Measurements from ENCODE around the gene TMX3.

The TMX3 gene

GRCh38 chr18:68705119-68705518, 9.8 kb downstream of the TMX3 start:
- DNase-seq: no peak

GRCh38 chr18:68703326-68703725, 11.6 kb downstream of the TMX3 start:
- DNase-seq: no peak

DNA sequence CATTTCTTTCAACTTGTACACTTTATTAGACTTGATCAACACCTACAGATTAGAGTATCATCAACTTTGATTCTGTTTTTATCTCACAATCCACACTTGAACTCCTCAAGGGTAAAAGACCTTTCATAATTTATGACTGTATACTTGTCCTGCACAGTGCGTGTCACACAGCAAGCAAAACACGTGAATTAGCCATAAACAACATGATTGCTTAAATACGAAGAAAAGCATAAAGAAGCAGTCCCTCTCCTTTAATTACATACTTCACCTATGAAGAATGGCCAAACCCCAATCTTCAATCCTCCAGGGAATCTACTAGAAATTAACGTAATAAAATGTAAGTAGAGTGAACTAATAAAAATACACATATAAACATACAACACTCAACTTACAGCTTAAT, 13.6 kb downstream of the TMX3 start:
- DNase-seq: no peak

GRCh38 chr18:68699043-68699442, 15.9 kb downstream of the TMX3 start:
- no peak for DNase-seq

GRCh38 chr18:68696937-68697336, 18.0 kb downstream of the TMX3 start:
- DNase-seq: no peak

GRCh38 chr18:68694316-68694715, 20.6 kb downstream of the TMX3 start:
- no peak for DNase-seq

DNA sequence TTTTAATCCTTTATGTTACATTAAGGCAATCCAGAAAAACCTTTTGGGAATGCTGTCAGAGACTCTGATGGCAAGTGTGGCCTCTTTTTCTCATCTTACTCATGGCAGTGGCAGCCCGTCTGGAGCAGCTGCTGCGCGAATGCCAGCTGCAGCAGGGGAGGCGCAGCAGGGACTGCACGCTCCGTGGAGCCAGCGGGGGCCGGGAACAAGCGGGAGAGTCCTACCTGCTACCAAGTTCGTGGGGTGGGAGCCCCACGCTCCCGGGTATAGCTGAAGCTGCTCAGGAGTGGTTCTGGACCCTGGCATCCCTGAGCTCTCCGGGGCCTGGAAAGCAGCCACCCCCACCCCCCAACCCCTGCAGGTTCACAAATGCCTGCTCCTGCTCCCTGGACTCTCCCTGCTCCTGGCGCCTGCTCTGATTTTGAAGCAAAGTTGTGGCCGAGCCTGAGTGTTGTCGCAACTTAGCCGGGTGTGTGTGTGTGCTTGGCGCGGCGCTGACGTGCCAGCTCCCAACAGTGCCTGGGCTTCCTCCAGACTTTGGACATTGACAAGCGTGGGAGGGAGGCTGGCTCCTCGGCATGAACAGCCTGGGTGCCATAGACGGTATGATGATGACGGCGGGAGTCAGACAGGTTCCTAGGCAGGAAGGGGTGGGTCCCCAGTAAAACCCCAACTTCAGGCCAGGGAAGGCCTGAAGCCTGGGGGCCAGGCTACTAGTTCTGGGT, 21.7 kb downstream of the TMX3 start:
- no peak for DNase-seq

GRCh38 chr18:68679528-68679927, 35.4 kb downstream of the TMX3 start:
- no peak for DNase-seq

DNA sequence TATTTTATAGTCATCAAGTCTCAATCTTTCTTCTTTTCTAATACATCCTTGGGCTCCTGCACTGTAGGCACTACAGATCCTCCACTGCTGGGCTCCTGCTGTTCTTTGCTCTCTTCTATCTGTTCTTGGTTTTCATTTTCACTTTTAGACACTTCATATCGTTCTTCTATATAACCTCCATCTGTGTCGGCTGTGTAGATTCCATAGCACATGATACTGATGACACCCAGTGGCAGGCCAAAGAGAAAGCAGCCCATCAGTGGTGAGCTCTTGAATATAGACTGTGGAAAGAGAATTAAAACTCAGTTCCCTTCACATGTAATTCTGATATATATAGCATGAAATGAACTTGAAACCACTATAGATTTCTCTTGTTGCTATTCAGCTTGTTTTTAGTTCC, 38.0 kb downstream of the TMX3 start:
- no peak for DNase-seq

- no peak for DNase-seq
These were observed 47.8 kb downstream of the TMX3 start for GRCh38 chr18:68667121-68667520.

DNA sequence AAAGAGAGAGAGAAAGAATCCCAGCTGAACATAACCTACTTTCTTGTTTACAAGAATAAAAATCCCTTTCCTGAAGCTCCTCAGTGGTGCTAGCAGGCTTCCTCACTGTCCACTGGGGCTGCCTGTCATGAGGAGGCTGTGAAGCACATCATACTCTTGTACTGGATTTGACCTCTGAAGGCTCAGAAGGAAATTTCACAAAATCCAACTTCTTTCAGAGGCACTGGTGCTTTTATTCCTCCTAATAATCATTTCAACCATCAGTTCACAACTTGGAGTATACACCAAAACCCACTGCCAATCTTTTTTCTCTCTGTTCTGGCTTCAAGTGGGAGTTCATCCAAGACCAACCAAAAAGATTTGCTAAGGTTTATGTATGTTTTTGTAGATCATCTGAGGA, 48.5 kb downstream of the TMX3 start:
- DNase-seq: no peak

- DNase-seq: no peak
These were observed 49.3 kb downstream of the TMX3 start for GRCh38 chr18:68665628-68666027.

DNA sequence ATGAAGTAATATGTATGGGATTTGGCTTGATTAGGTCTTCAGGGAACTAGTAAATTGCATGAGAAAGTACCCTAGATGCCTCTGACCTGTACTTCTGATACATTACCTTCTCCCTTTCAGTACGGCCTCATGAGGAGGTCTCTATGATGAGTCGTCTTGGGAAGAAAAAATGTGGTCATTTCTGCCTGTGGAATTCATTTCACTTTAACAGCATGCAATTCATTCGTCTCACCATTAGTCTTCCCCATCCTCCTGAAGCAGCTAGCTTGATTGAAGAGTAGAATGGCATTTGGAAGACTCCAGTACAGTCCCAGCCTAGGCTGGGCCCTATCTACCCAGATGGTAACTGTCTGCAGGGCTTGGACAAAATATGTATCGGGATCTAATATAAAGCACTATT, 52.2 kb downstream of the TMX3 start:
- no peak for DNase-seq

DNA sequence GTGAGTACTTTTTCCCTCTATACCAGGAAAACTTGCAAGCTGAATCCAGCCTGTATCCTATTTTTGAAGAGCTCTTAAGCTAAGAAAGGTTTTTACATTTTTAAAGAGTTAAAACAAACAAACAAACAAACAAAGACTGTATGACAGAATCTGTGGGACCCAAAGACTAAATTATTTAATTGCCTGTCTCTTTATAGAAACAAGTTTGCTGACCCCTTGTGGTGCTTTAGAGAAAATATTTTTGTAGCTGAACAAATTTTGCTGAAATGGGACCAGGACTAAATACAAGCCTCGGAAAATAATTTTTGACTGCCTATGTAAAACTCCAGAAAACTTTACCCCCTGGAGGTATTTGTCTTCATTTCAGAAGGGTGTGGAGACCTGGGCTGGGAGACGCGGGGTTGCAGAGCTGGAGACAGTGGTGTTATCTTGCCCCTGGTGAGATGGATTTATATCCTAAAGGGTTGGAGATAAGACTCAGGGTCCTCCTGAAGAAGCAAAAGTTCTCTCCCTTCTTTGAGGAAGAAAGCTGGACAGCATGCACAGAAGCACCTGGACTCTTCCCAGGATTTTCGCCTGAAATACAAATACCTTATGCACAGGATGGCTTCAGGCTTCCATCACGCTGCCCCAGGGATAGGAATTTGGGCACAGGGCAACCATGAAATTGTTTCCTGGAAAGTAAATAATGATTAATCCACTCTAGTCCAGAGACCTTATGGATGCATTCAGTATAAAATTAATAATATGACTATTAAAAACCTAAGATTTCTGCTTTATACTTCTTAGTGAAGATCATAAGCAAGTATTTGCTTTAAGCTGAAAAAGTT, 54.3 kb downstream of the TMX3 start:
- peak; percentile 31 to 62 for DNase-seq

DNA sequence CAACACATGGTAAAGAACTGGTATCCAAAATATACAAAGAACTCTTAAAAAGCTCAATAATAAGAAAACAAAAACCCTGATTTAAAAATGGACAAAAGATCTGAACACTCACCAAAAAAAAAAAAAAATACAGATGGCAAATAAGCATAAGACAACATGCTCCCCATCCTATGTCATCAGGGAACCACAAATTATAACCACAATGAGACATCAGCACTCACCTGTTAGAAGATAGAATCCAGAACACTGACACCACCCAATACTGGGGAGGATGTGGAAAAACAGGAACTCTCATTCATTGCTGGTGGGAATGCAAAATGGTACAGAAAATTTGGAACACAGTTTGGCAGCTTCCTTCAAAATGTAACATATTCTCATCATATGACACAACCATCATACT, 66.7 kb downstream of the TMX3 start:
- DNase-seq: no peak

DNA sequence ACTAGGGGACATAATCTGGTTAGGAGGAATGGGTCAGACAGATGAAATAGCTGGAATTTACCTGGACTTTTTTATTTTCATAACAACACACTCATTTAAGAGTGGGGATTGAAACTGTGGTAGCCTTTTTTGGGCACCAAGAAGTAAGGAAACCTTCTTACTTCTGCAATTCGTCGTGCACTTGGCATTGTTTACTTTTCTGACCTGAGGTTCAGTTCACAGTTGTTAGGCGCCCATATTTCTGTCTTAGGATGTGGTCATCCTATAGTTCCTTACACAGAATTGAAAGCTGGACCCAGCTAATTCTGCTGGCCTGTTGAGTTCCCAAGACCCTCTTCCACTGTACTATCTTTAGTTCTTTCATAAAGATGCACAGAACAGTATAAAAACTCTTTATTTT, 72.9 kb downstream of the TMX3 start:
- no peak for DNase-seq

DNA sequence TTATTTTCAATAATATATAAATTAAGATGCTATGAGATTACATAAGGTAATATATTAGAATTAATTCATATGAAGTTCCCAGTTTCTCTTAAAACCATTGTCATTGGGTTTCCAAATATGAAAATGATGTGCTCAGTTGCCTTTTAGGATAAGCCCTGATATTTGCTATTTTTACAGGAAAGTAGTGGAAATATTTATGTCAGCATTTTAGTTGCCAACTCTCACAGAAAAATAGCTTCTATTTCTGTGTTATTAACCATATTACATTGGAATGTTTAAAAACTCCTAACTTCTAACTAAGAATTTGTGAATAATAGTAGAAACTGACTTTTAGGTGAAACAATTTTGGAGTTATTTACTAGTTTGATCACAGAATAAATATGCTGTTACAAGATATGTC, 74.0 kb downstream of the TMX3 start:
- no peak for DNase-seq

DNA sequence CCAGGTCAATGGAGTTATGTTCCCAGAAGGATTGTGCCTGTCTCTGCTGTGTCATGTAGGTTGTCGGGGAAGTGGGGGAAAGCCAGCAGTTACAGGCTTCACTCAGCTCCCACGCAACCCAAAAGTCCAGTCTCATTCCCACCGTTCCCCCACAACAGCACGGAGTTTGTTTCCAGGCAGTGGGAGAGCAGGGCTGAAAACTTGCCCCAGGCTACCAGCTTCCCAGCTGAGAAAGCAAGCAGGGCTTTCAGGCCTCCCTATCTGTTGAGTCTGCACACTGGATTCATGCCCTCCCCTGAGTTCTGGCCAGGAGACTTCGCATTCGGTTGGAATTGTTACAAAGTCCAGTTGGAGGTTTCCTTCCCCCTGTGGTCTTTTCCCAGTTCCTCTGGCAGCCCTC, 76.3 kb downstream of the TMX3 start:
- DNase-seq: no peak

- DNase-seq: no peak
These were observed 87.1 kb downstream of the TMX3 start for GRCh38 chr18:68627812-68628211.
